H1 (cell line): ENCODE results near the gene RASL10B.

Source experiments
- EP300 ChIP-seq, 2 experiments: IDR thresholded peaks; 1 replicate in 1 of 2; 2 replicates in 1 of 2; pipeline ENCODE4 v1.6.1; 2011 to 2012; ENCODE audit warnings: low read depth in 2 of 2, low read length in 2 of 2, mild to moderate bottlenecking in 2 of 2, borderline replicate concordance in 1 of 2, inconsistent platforms in 1 of 2, moderate library complexity in 1 of 2
- EZH2 ChIP-seq: fragments of 200-600 bp; sonication (generic); IDR thresholded peaks from 2 replicates; pipeline ENCODE4 v1.7.1; 2012; ENCODE audit warnings: low read depth, mild to moderate bottlenecking, moderate library complexity, low read length, inconsistent platforms; ENCODE audit not compliant: severe bottlenecking
- GABPA ChIP-seq: IDR thresholded peaks from 2 replicates; pipeline ENCODE4 v1.6.1; 2011; ENCODE audit warnings: mild to moderate bottlenecking, low read length, moderate library complexity, borderline replicate concordance; ENCODE audit not compliant: insufficient read depth
- JUN ChIP-seq: IDR thresholded peaks from 2 replicates; pipeline ENCODE4 v1.6.1; 2011; ENCODE audit warnings: low read depth, mild to moderate bottlenecking, improper control_type of control experiment, low read length
- KDM1A ChIP-seq: fragments of 200-600, 300-600 bp; sonication (generic); IDR thresholded peaks from 2 replicates; pipeline ENCODE4 v1.7.1; 2016; ENCODE audit warnings: mild to moderate bottlenecking, low read length, borderline replicate concordance
- KDM5A ChIP-seq: fragments of 200-600 bp; IDR thresholded peaks from 2 replicates; pipeline ENCODE4 v1.7.1; 2012; ENCODE audit warnings: mild to moderate bottlenecking, low read length, inconsistent platforms, mixed read lengths
- POLR2A ChIP-seq, 2 experiments: IDR thresholded peaks; 1 replicate in 1 of 2; 2 replicates in 1 of 2; pipeline ENCODE4 v1.6.1; 2011; ENCODE audit warnings: low read depth in 2 of 2, low read length in 2 of 2, mild to moderate bottlenecking in 2 of 2; ENCODE audit errors: control extremely low read depth in 1 of 2
- POLR2AphosphoS5 ChIP-seq: IDR thresholded peaks from 2 replicates; pipeline ENCODE4 v1.6.1; 2011; ENCODE audit warnings: low read depth, low read length
- RNF2 ChIP-seq: fragments of 200-900, 300-1000 bp; sonication (generic); IDR thresholded peaks from 2 replicates; pipeline ENCODE4 v1.7.1; 2016; ENCODE audit warnings: borderline replicate concordance, low read depth, mild to moderate bottlenecking, antibody characterized with exemption, low read length; ENCODE audit not compliant: poor library complexity, severe bottlenecking; ENCODE audit errors: missing control alignments
- SIN3A ChIP-seq, 2 experiments: IDR thresholded peaks in 1 of 2; conservative IDR thresholded peaks in 1 of 2; 2 replicates each; pipeline ENCODE4 v1.6.1; 2011 to 2012; ENCODE audit warnings: low read length in 2 of 2, improper control_type of control experiment in 1 of 2, low read depth in 1 of 2, mild to moderate bottlenecking in 1 of 2
- TF ChIP-seq, protein P1 (sequence below): IDR thresholded peaks from 2 replicates; pipeline ENCODE4 v1.6.1; 2012; ENCODE audit warnings: inconsistent platforms
- TF ChIP-seq, protein P2 (sequence below), 3 experiments: IDR thresholded peaks; 1 replicate in 2 of 3; 2 replicates in 1 of 3; pipeline versions ENCODE4 v1.5.1 to v1.6.1; 2011; ENCODE audit warnings: low read length in 3 of 3, mild to moderate bottlenecking in 3 of 3, inconsistent platforms in 2 of 3, low read depth in 1 of 3, moderate library complexity in 1 of 3; ENCODE audit not compliant: insufficient read depth in 1 of 3; ENCODE audit errors: control extremely low read depth in 1 of 3

DNA sequence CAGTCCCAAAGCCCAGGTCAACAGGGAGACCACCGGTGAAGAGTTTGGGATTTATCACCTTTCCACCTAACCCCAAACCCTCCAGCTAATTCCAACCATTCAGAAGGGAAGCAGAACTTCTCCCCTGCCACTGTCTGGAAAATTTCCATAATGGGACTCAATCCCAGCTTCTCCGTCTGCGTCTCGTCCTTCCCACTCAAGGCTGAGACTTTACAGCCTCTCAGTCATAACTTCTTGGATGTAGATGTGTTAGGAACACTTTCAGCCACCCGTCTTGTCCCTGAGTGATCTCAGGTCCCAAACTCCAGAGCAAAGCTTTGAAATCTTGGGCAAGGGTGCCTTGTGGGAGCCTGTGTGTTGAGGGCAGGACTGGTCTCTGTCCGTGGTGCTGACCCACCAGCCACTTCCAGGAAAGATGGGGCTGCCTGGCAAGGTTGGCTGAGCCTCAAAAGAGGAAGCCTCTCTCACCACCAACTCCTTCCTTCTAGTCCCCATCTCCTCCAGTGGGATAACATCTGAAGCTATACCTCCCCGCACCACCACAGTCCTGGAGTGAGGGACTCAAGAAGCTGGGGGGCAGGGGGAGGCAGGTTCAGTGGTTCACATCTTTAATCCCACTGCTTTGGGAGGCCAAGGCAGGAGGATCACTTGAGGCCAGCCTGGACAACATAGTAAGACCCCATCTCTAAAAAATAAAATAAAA is 12.3 kb downstream of the RASL10B start:
- TF ChIP-seq, protein P1, sequence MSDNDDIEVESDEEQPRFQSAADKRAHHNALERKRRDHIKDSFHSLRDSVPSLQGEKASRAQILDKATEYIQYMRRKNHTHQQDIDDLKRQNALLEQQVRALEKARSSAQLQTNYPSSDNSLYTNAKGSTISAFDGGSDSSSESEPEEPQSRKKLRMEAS, result peak; percentile 28; the same call in 1 of the 2 replicates
- TF ChIP-seq EZH2 (no peak), POLR2AphosphoS5 (no peak), KDM5A (no peak), SIN3A (conservative IDR thresholded peaks at IDR 0.05 in 1 of 2, IDR thresholded peaks at IDR 0.05 in 1 of 2; ENCODE audit: low read depth in 1 of 2, low read length in 2 of 2) (peak; percentile 63 to 65; a peak in 1 of 4 replicates), POLR2A (IDR thresholded peaks at IDR 0.05; ENCODE audit: control extremely low read depth in 1 of 2, low read depth in 2 of 2, low read length in 2 of 2) (no peak), JUN (no peak), GABPA (no peak), EP300 (IDR thresholded peaks at IDR 0.05; ENCODE audit: borderline replicate concordance in 1 of 2, low read depth in 2 of 2, low read length in 2 of 2) (no peak), RNF2 (no peak), KDM1A (no peak)
- TF ChIP-seq, protein P2, sequence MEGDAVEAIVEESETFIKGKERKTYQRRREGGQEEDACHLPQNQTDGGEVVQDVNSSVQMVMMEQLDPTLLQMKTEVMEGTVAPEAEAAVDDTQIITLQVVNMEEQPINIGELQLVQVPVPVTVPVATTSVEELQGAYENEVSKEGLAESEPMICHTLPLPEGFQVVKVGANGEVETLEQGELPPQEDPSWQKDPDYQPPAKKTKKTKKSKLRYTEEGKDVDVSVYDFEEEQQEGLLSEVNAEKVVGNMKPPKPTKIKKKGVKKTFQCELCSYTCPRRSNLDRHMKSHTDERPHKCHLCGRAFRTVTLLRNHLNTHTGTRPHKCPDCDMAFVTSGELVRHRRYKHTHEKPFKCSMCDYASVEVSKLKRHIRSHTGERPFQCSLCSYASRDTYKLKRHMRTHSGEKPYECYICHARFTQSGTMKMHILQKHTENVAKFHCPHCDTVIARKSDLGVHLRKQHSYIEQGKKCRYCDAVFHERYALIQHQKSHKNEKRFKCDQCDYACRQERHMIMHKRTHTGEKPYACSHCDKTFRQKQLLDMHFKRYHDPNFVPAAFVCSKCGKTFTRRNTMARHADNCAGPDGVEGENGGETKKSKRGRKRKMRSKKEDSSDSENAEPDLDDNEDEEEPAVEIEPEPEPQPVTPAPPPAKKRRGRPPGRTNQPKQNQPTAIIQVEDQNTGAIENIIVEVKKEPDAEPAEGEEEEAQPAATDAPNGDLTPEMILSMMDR (IDR thresholded peaks at IDR 0.05; ENCODE audit: control extremely low read depth in 1 of 3, insufficient read depth in 1 of 3, low read depth in 1 of 3, low read length in 3 of 3), result no peak
